Heart right ventricle (tissue), 16 donors: ENCODE data around the gene OR2W3. TPM values are rescaled to one million over a fixed set of nuclear protein-coding genes. Genes with fewer than 3 reads are reported as not detected.

Experiments used
- ATAC-seq, 8 donors: fragments of 200-7000 bp; cut with Tn5 transposase; one replicate each; pipeline ENCODE4 v1.9.1; 2020; ENCODE audit warnings: mild to moderate bottlenecking in 8 of 8, moderate library complexity in 8 of 8, moderate number of reproducible peaks in 1 of 8
- DNase-seq, 2 donors: peaks; one replicate each; pipeline ENCODE4 v3.0.0-alpha.2; 2020
- H3K27ac ChIP-seq, 10 donors: fragments of 200-600 bp; sonication (generic) in 2 of 10; one replicate each; pipeline versions ENCODE4 v1.5.0 to v1.8.0; 2020 to 2022; ENCODE audit warnings: mild to moderate bottlenecking in 3 of 10
- H3K27me3 ChIP-seq, 7 donors: fragments of 200-600 bp; one replicate each; pipeline ENCODE4 v1.8.0; 2021 to 2022; ENCODE audit warnings: mild to moderate bottlenecking in 2 of 7
- H3K36me3 ChIP-seq, 9 donors: fragments of 200-600 bp; sonication (generic) in 1 of 9; one replicate each; pipeline versions ENCODE4 v1.5.0 to v1.8.0; 2020 to 2022; ENCODE audit warnings: mild to moderate bottlenecking in 2 of 9
- H3K4me1 ChIP-seq, 9 donors: fragments of 200-600 bp; sonication (generic) in 1 of 9; one replicate each; pipeline versions ENCODE4 v1.5.0 to v1.8.0; 2020 to 2022; ENCODE audit warnings: mild to moderate bottlenecking in 4 of 9
- H3K4me3 ChIP-seq, 10 donors: fragments of 200-600 bp; sonication (generic) in 2 of 10; one replicate each; pipeline versions ENCODE4 v1.5.0 to v1.8.0; 2020 to 2022; ENCODE audit warnings: mild to moderate bottlenecking in 7 of 10, moderate library complexity in 2 of 10
- H3K9me3 ChIP-seq, 11 donors: fragments of 200-600 bp in 10 of 11; sonication (generic) in 2 of 11; one replicate each; pipeline versions ENCODE4 v1.5.0 to v1.8.0; 2013 to 2022; ENCODE audit warnings: mild to moderate bottlenecking in 2 of 11, control low read depth in 1 of 11, moderate library complexity in 1 of 11
- CTCF ChIP-seq, 9 donors: fragments of 200-600 bp; sonication (generic) in 2 of 9; IDR thresholded peaks; one replicate each; pipeline versions ENCODE4 v1.5.0 to v1.8.0; 2021 to 2022; ENCODE audit warnings: antibody characterized with exemption in 9 of 9, mild to moderate bottlenecking in 5 of 9, moderate library complexity in 1 of 9
- WGBS, 2 donors: extraction: QIAGEN DNeasy Blood & Tissue Kit; methylation state at CpG; one replicate each; pipeline ENCODE4 v1.1.7; 2013; ENCODE audit warnings: inconsistent platforms in 1 of 2; 5-methylcytosine and 5-hydroxymethylcytosine counted together
- intact Hi-C, 10 donors: fragments of 100-400 bp; cut with DNase I; formaldehyde crosslinking; loops; one replicate each; pipeline versions ENCODE4 v1.11.1 to v1.14.2; 2022
- polyA plus RNA-seq, 2 donors: library from polyadenylated mRNA; stranded (reverse); fragments of 200-250 nt; gene quantifications; one replicate each; pipeline ENCODE4 v1.2.3, GENCODE V29; 2013
- total RNA-seq, 10 donors: library from RNA; stranded (reverse); fragmentation: NEBNext Ultra II Directional in 3 of 10; extraction: Animal tissue kit (Norgen Biotek cat#: 25700) in 3 of 10; gene quantifications; one replicate each; pipeline versions ENCODE4 v1.2.1 to v1.2.4, GENCODE V29; 2021 to 2023
- donor health status: Arrhythmogenic right ventricular cardiomyopathy.
- donor health status: ischemic (EF 13 %, LVEDD 7.1; RV severe dilation, severe dysfunction).
- donor health status: healthy with polysubstance abuse.
- donor health status: DM: no; HTN: yes; CAD: no.
- donor health status: DM: no; HTN: no; CAD: no.
- donor health status: ischemic (EF 25% LVEDD 6.9; RV normal size, moderate dysfunction).
- donor health status: ischemic (EF 25% LVEDD 5.7; RV mildly dilated, moderate dysfunction).
- donor health status: healthy.
- donor health status: DM: yes; HTN: yes; CAD: no.
- donor health status: Ischemic cardiomyopathy.
- donor health status: ischemic (EF 35%, LVEDD 5.7; RV mildly dilated, moderate dysfunction).
- donor health status: nonischemic (EF 11% LVEDD 7.7; RV severe dilation, severe dysfunction).
- donor health status: DM: yes; HTN: yes; CAD: no.
- donor health status: PGD.
- donor health status: ischemic (EF 29% LVEDD 5.4; RV normal size, mild dysfunction).
- donor health status: nonischemic (EF 23%, LVEDD 6.1; RV moderate dilation, normal function).

Gene OR2W3
- total and polyA plus RNA-seq, 12 donors, result 0.06 to 0.26 TPM; not detected in 10

GRCh38 chr1:247914941-247915662 is 19.7 kb downstream of the OR2W3 start:
- no peaks in the 10 kb centered on the region for H3K27me3 ChIP-seq
- TF ChIP-seq CTCF (IDR thresholded peaks at IDR 0.05), result no peak
- no peak overlapping the region for H3K4me3 ChIP-seq
- no peak overlapping the region for H3K27ac ChIP-seq
- H3K36me3 ChIP-seq, result no peaks in the 10 kb centered on the region
- no peak for ATAC-seq
- H3K9me3 ChIP-seq, result peaks cover 0 to 8% (median 0%) of the 10 kb centered on the region in 11 donors
- 37 to 44% methylated on average over 4 of the region's 4 CpGs for WGBS, 2 donors
- intact Hi-C loops, result no loop called here
- no peak for DNase-seq
- H3K4me1 ChIP-seq, result no peaks in the 10 kb centered on the region

- H3K9me3 ChIP-seq, result no peaks in the 10 kb centered on the region
- no peak within 1 kb of the TSS for H3K4me3 ChIP-seq
- no peak for TF ChIP-seq CTCF (IDR thresholded peaks at IDR 0.05)
- no peaks in the 10 kb centered on the region for H3K27me3 ChIP-seq
- 85 to 89% methylated on average over 2 of the region's 2 CpGs for WGBS, 2 donors
- DNase-seq, result no peak
- intact Hi-C loops, result no loop called here
- H3K27ac ChIP-seq, result no peak within 1 kb of the TSS
- no peaks in the 10 kb centered on the region for H3K4me1 ChIP-seq
- no peak for ATAC-seq
- no peaks in the 10 kb centered on the region for H3K36me3 ChIP-seq
Observed at GRCh38 chr1:247919952-247920351, 24.6 kb downstream of the OR2W3 start, which contains the start of gene OR2T8. Gene OR2T8, plus strand, starts transcription at chr1:247920252. Its CDS starts 766 bp downstream, at chr1:247921018.

- TF ChIP-seq CTCF (IDR thresholded peaks at IDR 0.05), result no peak
- no peak for DNase-seq
- Histone ChIP-seq H3K36me3 (no peaks in the 10 kb centered on the region), H3K9me3 (no peaks in the 10 kb centered on the region), H3K27ac (no peak overlapping the region), H3K27me3 (no peaks in the 10 kb centered on the region), H3K4me1 (no peaks in the 10 kb centered on the region), H3K4me3 (no peak overlapping the region)
- intact Hi-C loops, result no loop called here
- WGBS, 2 donors, result 58 to 64% methylated on average over 3 of the region's 3 CpGs
- no peak for ATAC-seq
Observed at GRCh38 chr1:247923941-247924340, 28.6 kb downstream of the OR2W3 start.

- no peaks in the 10 kb centered on the region for H3K4me1 ChIP-seq
- H3K27me3 ChIP-seq, result no peaks in the 10 kb centered on the region
- WGBS, 2 donors, result 85 to 88% methylated on average over 9 of the region's 9 CpGs
- intact Hi-C loops, result no loop called here
- no peaks in the 10 kb centered on the region for H3K36me3 ChIP-seq
- no peaks in the 10 kb centered on the region for H3K9me3 ChIP-seq
- H3K27ac ChIP-seq, result no peak within 1 kb of the TSS
- ATAC-seq (no peak), DNase-seq (no peak)
- no peak for TF ChIP-seq CTCF (IDR thresholded peaks at IDR 0.05)
- no peak within 1 kb of the TSS for H3K4me3 ChIP-seq
Observed at GRCh38 chr1:247924868-247925267, 29.5 kb downstream of the OR2W3 start, which contains the start of gene OR2AJ1. Gene OR2AJ1, plus strand, starts transcription at chr1:247924889. Its CDS starts 8,880 bp downstream, at chr1:247933769.
